ENCODE measurements around the gene MYO1B.

- TF ChIP-seq CTCF (IDR thresholded peaks at IDR 0.05) (no peak), POLR2A (IDR thresholded peaks at IDR 0.05) (no peak)
Observed at GRCh38 chr2:191351921-191352320, 106.7 kb downstream of the MYO1B start.
